Measurements from ENCODE around the gene WNT7B. TPM values are rescaled to one million over a fixed set of nuclear protein-coding genes. Genes with fewer than 3 reads are reported as not detected.

WNT7B gene
- total RNA-seq, 1 experiment from 2014 or later, result 0.57 TPM

- no peaks in the 10 kb centered on the region for H3K4me1 ChIP-seq
- no peaks in the 10 kb centered on the region for H3K36me3 ChIP-seq (ENCODE audit: control insufficient read depth, insufficient read depth, low read length)
- POLR2A ChIA-PET, result no interaction called here
- Mint-ChIP-seq H3K36me3 (ENCODE audit: insufficient read depth, unreplicated experiment) (no peaks in the 10 kb centered on the region), H3K27me3 (ENCODE audit: insufficient read depth, unreplicated experiment) (no peaks in the 10 kb centered on the region), H3K4me3 (ENCODE audit: unreplicated experiment) (no peak overlapping the region), H3K9me3 (ENCODE audit: unreplicated experiment) (no peaks in the 10 kb centered on the region), H3K4me1 (ENCODE audit: low read depth, unreplicated experiment) (no peaks in the 10 kb centered on the region), H3K27ac (ENCODE audit: unreplicated experiment) (no peak overlapping the region)
- DNase-seq, result no peak
- no peak for TF ChIP-seq CTCF (IDR thresholded peaks at IDR 0.05; ENCODE audit: insufficient read depth in 1 of 2, low read depth in 1 of 2, low read length in 1 of 2, severe bottlenecking in 1 of 2, unreplicated experiment in 1 of 2)
- no peak overlapping the region for H3K4me3 ChIP-seq (ENCODE audit: low read depth, low read length)
- BruUV-seq (replicated peaks), result no TSS peak
- intact Hi-C loops (cut with micrococcal nuclease; ENCODE audit: unreplicated experiment), result no loop called here
- no peaks in the 10 kb centered on the region for H3K9me3 ChIP-seq
- no peaks in the 10 kb centered on the region for H3K27me3 ChIP-seq (replicated peaks; ENCODE audit: control insufficient read depth, insufficient read depth, low read length)
- CTCF ChIA-PET, result no interaction called here
Measured at GRCh38 chr22:45906946-45907345, 70.0 kb downstream of the WNT7B start.

- H3K36me3 ChIP-seq (ENCODE audit: control insufficient read depth, insufficient read depth, low read length), result no peaks in the 10 kb centered on the region
- no peak for TF ChIP-seq CTCF (IDR thresholded peaks at IDR 0.05; ENCODE audit: insufficient read depth in 1 of 2, low read depth in 1 of 2, low read length in 1 of 2, severe bottlenecking in 1 of 2, unreplicated experiment in 1 of 2)
- POLR2A ChIA-PET, result no interaction called here
- Mint-ChIP-seq H3K36me3 (ENCODE audit: insufficient read depth, unreplicated experiment) (no peaks in the 10 kb centered on the region), H3K9me3 (ENCODE audit: unreplicated experiment) (no peaks in the 10 kb centered on the region), H3K27me3 (ENCODE audit: insufficient read depth, unreplicated experiment) (no peaks in the 10 kb centered on the region), H3K27ac (ENCODE audit: unreplicated experiment) (no peak overlapping the region), H3K4me1 (ENCODE audit: low read depth, unreplicated experiment) (no peaks in the 10 kb centered on the region), H3K4me3 (ENCODE audit: unreplicated experiment) (no peak overlapping the region)
- no peak for DNase-seq
- no peak overlapping the region for H3K4me3 ChIP-seq (ENCODE audit: low read depth, low read length)
- no peaks in the 10 kb centered on the region for H3K27me3 ChIP-seq (replicated peaks; ENCODE audit: control insufficient read depth, insufficient read depth, low read length)
- H3K9me3 ChIP-seq, result no peaks in the 10 kb centered on the region
- no peaks in the 10 kb centered on the region for H3K4me1 ChIP-seq
- CTCF ChIA-PET, result no interaction called here
- BruUV-seq (replicated peaks), result no TSS peak
- intact Hi-C loops (cut with micrococcal nuclease; ENCODE audit: unreplicated experiment), result no loop called here
Measured at GRCh38 chr22:45905924-45906865, 70.8 kb downstream of the WNT7B start.

GRCh38 chr22:45905326-45905923 lies 71.5 kb downstream of the WNT7B start:
- H3K27ac Mint-ChIP-seq (ENCODE audit: unreplicated experiment), result no peak overlapping the region
- H3K4me1 Mint-ChIP-seq (ENCODE audit: low read depth, unreplicated experiment), result no peaks in the 10 kb centered on the region
- intact Hi-C loops (cut with micrococcal nuclease; ENCODE audit: unreplicated experiment), result no loop called here
- no peak overlapping the region for H3K4me3 ChIP-seq (ENCODE audit: low read depth, low read length)
- ChIA-PET CTCF (interaction anchor here (0.7 kb wide), 1 partner anchor 71 kb away, joined by 3 read pairs; no protein-coding TSS in a partner anchor), POLR2A (no interaction called here)
- H3K4me3 Mint-ChIP-seq (ENCODE audit: unreplicated experiment), result no peak overlapping the region
- H3K9me3 Mint-ChIP-seq (ENCODE audit: unreplicated experiment), result no peaks in the 10 kb centered on the region
- no TSS peak for BruUV-seq (replicated peaks)
- H3K27me3 Mint-ChIP-seq (ENCODE audit: insufficient read depth, unreplicated experiment), result no peaks in the 10 kb centered on the region
- no peaks in the 10 kb centered on the region for H3K9me3 ChIP-seq
- H3K4me1 ChIP-seq, result no peaks in the 10 kb centered on the region
- no peaks in the 10 kb centered on the region for H3K27me3 ChIP-seq (replicated peaks; ENCODE audit: control insufficient read depth, insufficient read depth, low read length)
- no peaks in the 10 kb centered on the region for H3K36me3 ChIP-seq (ENCODE audit: control insufficient read depth, insufficient read depth, low read length)
- H3K36me3 Mint-ChIP-seq (ENCODE audit: insufficient read depth, unreplicated experiment), result no peaks in the 10 kb centered on the region
- DNase-seq, result no peak
- no peak for TF ChIP-seq CTCF (IDR thresholded peaks at IDR 0.05; ENCODE audit: insufficient read depth in 1 of 2, low read depth in 1 of 2, low read length in 1 of 2, severe bottlenecking in 1 of 2, unreplicated experiment in 1 of 2)

Data from Caco-2 (cell line).